ENCODE results near the gene FKBP1A.

DNA sequence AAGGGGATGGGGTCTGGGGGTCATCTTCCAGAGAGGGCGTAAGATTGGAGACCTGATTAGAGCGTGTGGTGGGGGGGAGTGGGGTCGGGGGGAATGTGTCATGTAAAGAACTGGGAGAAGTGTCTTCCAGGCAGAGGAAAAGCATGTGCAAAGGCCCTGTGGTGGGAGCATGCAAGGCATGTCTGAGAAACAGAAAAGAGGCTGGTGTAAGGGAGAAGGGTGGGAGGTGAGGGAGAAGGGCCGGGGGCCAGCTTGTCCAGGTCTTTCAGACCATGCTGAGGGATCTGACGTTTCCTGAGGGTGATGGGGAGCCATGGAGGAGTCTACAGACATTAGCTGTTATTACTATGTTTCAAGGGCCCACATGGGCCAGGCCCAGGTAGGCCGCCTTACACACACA, 30.4 kb upstream of the FKBP1A start:
- TF ChIP-seq, protein P1, sequence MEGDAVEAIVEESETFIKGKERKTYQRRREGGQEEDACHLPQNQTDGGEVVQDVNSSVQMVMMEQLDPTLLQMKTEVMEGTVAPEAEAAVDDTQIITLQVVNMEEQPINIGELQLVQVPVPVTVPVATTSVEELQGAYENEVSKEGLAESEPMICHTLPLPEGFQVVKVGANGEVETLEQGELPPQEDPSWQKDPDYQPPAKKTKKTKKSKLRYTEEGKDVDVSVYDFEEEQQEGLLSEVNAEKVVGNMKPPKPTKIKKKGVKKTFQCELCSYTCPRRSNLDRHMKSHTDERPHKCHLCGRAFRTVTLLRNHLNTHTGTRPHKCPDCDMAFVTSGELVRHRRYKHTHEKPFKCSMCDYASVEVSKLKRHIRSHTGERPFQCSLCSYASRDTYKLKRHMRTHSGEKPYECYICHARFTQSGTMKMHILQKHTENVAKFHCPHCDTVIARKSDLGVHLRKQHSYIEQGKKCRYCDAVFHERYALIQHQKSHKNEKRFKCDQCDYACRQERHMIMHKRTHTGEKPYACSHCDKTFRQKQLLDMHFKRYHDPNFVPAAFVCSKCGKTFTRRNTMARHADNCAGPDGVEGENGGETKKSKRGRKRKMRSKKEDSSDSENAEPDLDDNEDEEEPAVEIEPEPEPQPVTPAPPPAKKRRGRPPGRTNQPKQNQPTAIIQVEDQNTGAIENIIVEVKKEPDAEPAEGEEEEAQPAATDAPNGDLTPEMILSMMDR (IDR thresholded peaks at IDR 0.05; ENCODE audit: poor library complexity), result no peak
- TF ChIP-seq EZH2 (IDR thresholded peaks at IDR 0.05; ENCODE audit: borderline replicate concordance), result no peak

All from hepatocyte (in vitro differentiated cells).